ENCODE measurements around the gene MFSD12.

- TF ChIP-seq CTCF (conservative IDR thresholded peaks at IDR 0.05; ENCODE audit: low read length) (no peak), EZH2phosphoT487 (IDR thresholded peaks at IDR 0.05; ENCODE audit: borderline replicate concordance) (no peak)
Measured at GRCh38 chr19:3513229-3514140, 43.9 kb downstream of the MFSD12 start.

All from Loucy (cell line).